ENCODE data around the gene ARID1B. TPM values are rescaled to one million over a fixed set of nuclear protein-coding genes. Genes with fewer than 3 reads are reported as not detected.

The ARID1B gene
- total RNA-seq, 2 donors from 2014 or later = 74.0 to 110 TPM

- 93 to 100% methylated on average over 3 to 6 of the region's 6 CpGs for WGBS, 2 experiments (ENCODE audit: insufficient coverage in 1 of 2, insufficient read length in 1 of 2)
- Mint-ChIP-seq H3K27me3 (ENCODE audit: insufficient read depth) (no peaks in the 10 kb centered on the region), H3K36me3 (ENCODE audit: low read depth) (peaks cover 5% of the 10 kb centered on the region), H3K27ac (no peak overlapping the region), H3K4me1 (peaks cover 57% of the 10 kb centered on the region), H3K9me3 (no peaks in the 10 kb centered on the region), H3K4me3 (no peak overlapping the region)
- H3K9ac ChIP-seq (ENCODE audit: extremely low read depth, low read length, poor library complexity, severe bottlenecking) = no peak overlapping the region
- peaks cover 27% of the 10 kb centered on the region for H3K4me1 ChIP-seq (ENCODE audit: control insufficient read depth, insufficient read depth, low read length)
- no peak overlapping the region for H3K4me3 ChIP-seq (ENCODE audit: low read length)
- no peaks in the 10 kb centered on the region for H3K27me3 ChIP-seq (ENCODE audit: control insufficient read depth, insufficient read depth, low read length, poor library complexity, severe bottlenecking)
- no peak for DNase-seq
- no peak overlapping the region for H3K27ac ChIP-seq (ENCODE audit: low read depth, low read length)
- peaks cover 13% of the 10 kb centered on the region for H3K36me3 ChIP-seq (ENCODE audit: control insufficient read depth, insufficient read depth, low read length)
- H3K9me3 ChIP-seq (ENCODE audit: control insufficient read depth, low read length) = no peaks in the 10 kb centered on the region
- TF ChIP-seq CTCF (conservative IDR thresholded peaks at IDR 0.05) = no peak
Observed at GRCh38 chr6:157091856-157092460, 314.8 kb downstream of the ARID1B start.

GRCh38 chr6:157092736-157093135 is 315.6 kb downstream of the ARID1B start:
- Histone ChIP-seq H3K27ac (ENCODE audit: low read depth, low read length) (no peak overlapping the region), H3K36me3 (ENCODE audit: control insufficient read depth, insufficient read depth, low read length) (peaks cover 6% of the 10 kb centered on the region), H3K4me3 (ENCODE audit: low read length) (no peak overlapping the region), H3K9ac (ENCODE audit: extremely low read depth, low read length, poor library complexity, severe bottlenecking) (no peak overlapping the region), H3K4me1 (ENCODE audit: control insufficient read depth, insufficient read depth, low read length) (peaks cover 32% of the 10 kb centered on the region), H3K27me3 (ENCODE audit: control insufficient read depth, insufficient read depth, low read length, poor library complexity, severe bottlenecking) (no peaks in the 10 kb centered on the region), H3K9me3 (ENCODE audit: control insufficient read depth, low read length) (no peaks in the 10 kb centered on the region)
- Mint-ChIP-seq H3K27me3 (ENCODE audit: insufficient read depth) (no peaks in the 10 kb centered on the region), H3K4me3 (no peak overlapping the region), H3K4me1 (peaks cover 61% of the 10 kb centered on the region), H3K36me3 (ENCODE audit: low read depth) (peaks cover 5% of the 10 kb centered on the region), H3K27ac (no peak overlapping the region), H3K9me3 (no peaks in the 10 kb centered on the region)
- no peak for DNase-seq
- no peak for TF ChIP-seq CTCF (conservative IDR thresholded peaks at IDR 0.05)
- 89 to 92% methylated on average over 6 of the region's 6 CpGs for WGBS, 2 experiments (ENCODE audit: insufficient coverage in 1 of 2, insufficient read length in 1 of 2)

GRCh38 chr6:157093536-157093935 is 316.4 kb downstream of the ARID1B start:
- no peaks in the 10 kb centered on the region for H3K9me3 ChIP-seq (ENCODE audit: control insufficient read depth, low read length)
- Mint-ChIP-seq H3K36me3 (ENCODE audit: low read depth) (peaks cover 11% of the 10 kb centered on the region), H3K4me3 (no peak overlapping the region), H3K9me3 (no peaks in the 10 kb centered on the region), H3K4me1 (peaks cover 61% of the 10 kb centered on the region), H3K27me3 (ENCODE audit: insufficient read depth) (no peaks in the 10 kb centered on the region), H3K27ac (no peak overlapping the region)
- no peak overlapping the region for H3K4me3 ChIP-seq (ENCODE audit: low read length)
- no peak overlapping the region for H3K27ac ChIP-seq (ENCODE audit: low read depth, low read length)
- no peak overlapping the region for H3K9ac ChIP-seq (ENCODE audit: extremely low read depth, low read length, poor library complexity, severe bottlenecking)
- H3K36me3 ChIP-seq (ENCODE audit: control insufficient read depth, insufficient read depth, low read length) = peaks cover 9% of the 10 kb centered on the region
- DNase-seq = no peak
- no peaks in the 10 kb centered on the region for H3K27me3 ChIP-seq (ENCODE audit: control insufficient read depth, insufficient read depth, low read length, poor library complexity, severe bottlenecking)
- WGBS, 2 experiments (ENCODE audit: insufficient coverage in 1 of 2, insufficient read length in 1 of 2) = 97% methylated on average over 3 of the region's 3 CpGs; no CpG with 5 or more reads in 1 of the 2 experiments
- no peak for TF ChIP-seq CTCF (conservative IDR thresholded peaks at IDR 0.05)
- H3K4me1 ChIP-seq (ENCODE audit: control insufficient read depth, insufficient read depth, low read length) = peaks cover 32% of the 10 kb centered on the region

Measured in endodermal cell (in vitro differentiated cells).